Stimulated activated CD4-positive, alpha-beta T cell treated with anti-CD3 and anti-CD28 coated beads, Interleukin-15, amount 100 ng/mL, for 24 hours (primary cell): ENCODE measurements around the gene RPS6KA6.

Source experiments
- DNase-seq: peaks from one replicate; pipeline ENCODE4 v3.0.0-alpha.2; 2020

Gene RPS6KA6

GRCh38 chrX:84187533-84188319 lies at the start of gene RPS6KA6:
RPS6KA6 (minus strand) TSS chrX:84188199; CDS start chrX:84187899, 300 bp downstream.
- DNase-seq = peak; percentile 3

- no peak for DNase-seq
Measured at GRCh38 chrX:84224741-84225140, 36.7 kb upstream of the RPS6KA6 start.

GRCh38 chrX:84223261-84223660 lies 35.3 kb upstream of the RPS6KA6 start:
- no peak for DNase-seq

- DNase-seq = no peak
Measured at GRCh38 chrX:84221181-84221580, 33.2 kb upstream of the RPS6KA6 start.

GRCh38 chrX:84219551-84219950 lies 31.6 kb upstream of the RPS6KA6 start:
- DNase-seq = no peak

GRCh38 chrX:84218726-84219125 lies 30.7 kb upstream of the RPS6KA6 start:
- no peak for DNase-seq

- DNase-seq = no peak
Measured at GRCh38 chrX:84216881-84217280, 28.9 kb upstream of the RPS6KA6 start.

GRCh38 chrX:84216406-84216805 lies 28.4 kb upstream of the RPS6KA6 start:
- no peak for DNase-seq

GRCh38 chrX:84205276-84205675 lies 17.3 kb upstream of the RPS6KA6 start:
- DNase-seq = no peak

GRCh38 chrX:84199688-84200087 lies 11.7 kb upstream of the RPS6KA6 start:
- no peak for DNase-seq

- DNase-seq = no peak
Measured at GRCh38 chrX:84197550-84197949, 9.6 kb upstream of the RPS6KA6 start.

GRCh38 chrX:84192006-84192405 lies 4.0 kb upstream of the RPS6KA6 start:
- DNase-seq = no peak

- no peak for DNase-seq
Measured at GRCh38 chrX:84189125-84189524, 1.1 kb upstream of the RPS6KA6 start.

- peak; percentile 3 for DNase-seq
Measured at GRCh38 chrX:84188320-84188834, 378 bp upstream of the RPS6KA6 start.

GRCh38 chrX:84186603-84187532 lies 1.1 kb downstream of the RPS6KA6 start:
- DNase-seq = no peak

GRCh38 chrX:84182516-84182915 lies 5.5 kb downstream of the RPS6KA6 start:
- no peak for DNase-seq

- no peak for DNase-seq
Measured at GRCh38 chrX:84175958-84176357, 12.0 kb downstream of the RPS6KA6 start.

- DNase-seq = no peak
Measured at GRCh38 chrX:84175274-84175673, 12.7 kb downstream of the RPS6KA6 start.

- DNase-seq = no peak
Measured at GRCh38 chrX:84174348-84174747, 13.7 kb downstream of the RPS6KA6 start.

GRCh38 chrX:84170931-84171330 lies 17.1 kb downstream of the RPS6KA6 start:
- DNase-seq = no peak

GRCh38 chrX:84168574-84168973 lies 19.4 kb downstream of the RPS6KA6 start:
- no peak for DNase-seq

- no peak for DNase-seq
Measured at GRCh38 chrX:84168095-84168494, 19.9 kb downstream of the RPS6KA6 start.

GRCh38 chrX:84165711-84166110 lies 22.3 kb downstream of the RPS6KA6 start:
- DNase-seq = no peak

GRCh38 chrX:84162401-84162800 lies 25.6 kb downstream of the RPS6KA6 start:
- no peak for DNase-seq
